Fibroblast of skin of abdomen (primary cell): ENCODE measurements around the gene GALNT12.

Experiments
- DNase-seq: peaks from one replicate; pipeline ENCODE4 v3.0.0-alpha.2; 2013

Gene GALNT12

GRCh38 chr9:98833090-98833956 is 25.9 kb downstream of the GALNT12 start:
- no peak for DNase-seq

- no peak for DNase-seq
Observed at GRCh38 chr9:98834386-98834785, 26.9 kb downstream of the GALNT12 start.

GRCh38 chr9:98836206-98836605 is 28.7 kb downstream of the GALNT12 start:
- no peak for DNase-seq

- no peak for DNase-seq
Observed at GRCh38 chr9:98837516-98837915, 30.0 kb downstream of the GALNT12 start.

- no peak for DNase-seq
Observed at GRCh38 chr9:98838155-98838867, 30.8 kb downstream of the GALNT12 start.

- DNase-seq: no peak
Observed at GRCh38 chr9:98838868-98839565, 31.5 kb downstream of the GALNT12 start.

- DNase-seq: no peak
Observed at GRCh38 chr9:98839724-98840123, 32.3 kb downstream of the GALNT12 start.

GRCh38 chr9:98842510-98842909 is 35.0 kb downstream of the GALNT12 start:
- no peak for DNase-seq

- DNase-seq: no peak
Observed at GRCh38 chr9:98846081-98846480, 38.6 kb downstream of the GALNT12 start.

GRCh38 chr9:98846879-98847278 is 39.4 kb downstream of the GALNT12 start:
- DNase-seq: peak; percentile 37

- DNase-seq: peak; percentile 84
Observed at GRCh38 chr9:98848450-98849149, 41.1 kb downstream of the GALNT12 start.

- DNase-seq: no peak
Observed at GRCh38 chr9:98849563-98849962, 42.1 kb downstream of the GALNT12 start.

- no peak for DNase-seq
Observed at GRCh38 chr9:98850851-98851729, 43.6 kb downstream of the GALNT12 start.

GRCh38 chr9:98851730-98852459 is 44.4 kb downstream of the GALNT12 start:
- no peak for DNase-seq

- no peak for DNase-seq
Observed at GRCh38 chr9:98852460-98852734, 44.9 kb downstream of the GALNT12 start.

- DNase-seq: no peak
Observed at GRCh38 chr9:98852961-98853360, 45.5 kb downstream of the GALNT12 start.

GRCh38 chr9:98854266-98854665 is 46.8 kb downstream of the GALNT12 start:
- DNase-seq: peak; percentile 94

- DNase-seq: no peak
Observed at GRCh38 chr9:98855592-98855991, 48.1 kb downstream of the GALNT12 start.

GRCh38 chr9:98856982-98857381 is 49.5 kb downstream of the GALNT12 start:
- peak; percentile 94 for DNase-seq

GRCh38 chr9:98859941-98860340 is 52.5 kb downstream of the GALNT12 start:
- DNase-seq: no peak

- peak; percentile 96 for DNase-seq
Observed at GRCh38 chr9:98860871-98861293, 53.4 kb downstream of the GALNT12 start.
